ENCODE measurements around the gene SMARCAL1. TPM values are rescaled to one million over a fixed set of nuclear protein-coding genes. Genes with fewer than 3 reads are reported as not detected.

SMARCAL1 gene
- total and polyA plus RNA-seq, 2 of the 13 experiments (the other 11 are each of a cell fraction or from before 2014, with no cell fraction given), result 12.7 to 21.3 TPM

- TF ChIP-seq AHDC1 (CRISPR knock-in tag; IDR thresholded peaks at IDR 0.05; ENCODE audit: borderline replicate concordance) (peak; percentile 53), ZNF432 (CRISPR knock-in tag; IDR thresholded peaks at IDR 0.05; ENCODE audit: borderline replicate concordance) (peak; percentile 42; the same call in 1 of the 2 replicates), ZNF850 (CRISPR knock-in tag; conservative IDR thresholded peaks at IDR 0.05) (peak; percentile 96; the same call in 1 of the 2 replicates), ARID2 (CRISPR knock-in tag; IDR thresholded peaks at IDR 0.05; ENCODE audit: borderline replicate concordance) (peak; percentile 94), ZFP36 (IDR thresholded peaks at IDR 0.05; ENCODE audit: borderline replicate concordance, low read depth, low read length, partially characterized antibody) (peak; percentile 46), DMTF1 (CRISPR knock-in tag; IDR thresholded peaks at IDR 0.05) (peak; percentile 94), ZNF430 (CRISPR knock-in tag; IDR thresholded peaks at IDR 0.05) (peak; percentile 94), ZNF17 (CRISPR knock-in tag; IDR thresholded peaks at IDR 0.05) (peak; percentile 20; the same call in 1 of the 2 replicates), HCFC1 (IDR thresholded peaks at IDR 0.05; ENCODE audit: low read depth, low read length) (peak; percentile 68), ZNF605 (CRISPR knock-in tag; IDR thresholded peaks at IDR 0.05) (peak; percentile 99), KLF11 (CRISPR knock-in tag; IDR thresholded peaks at IDR 0.05) (peak; percentile 89), ZNF317 (CRISPR knock-in tag; IDR thresholded peaks at IDR 0.05) (peak; percentile 91), ZNF264 (CRISPR knock-in tag; IDR thresholded peaks at IDR 0.05) (no peak; the same call in 1 of the 2 replicates), SMAD3 (CRISPR knock-in tag; IDR thresholded peaks at IDR 0.05) (peak; percentile 98), PTBP1 (IDR thresholded peaks at IDR 0.05; ENCODE audit: low read depth, low read length, poor library complexity, severe bottlenecking) (peak; percentile 83), TFDP2 (CRISPR knock-in tag; IDR thresholded peaks at IDR 0.05) (peak; percentile 81), CAMTA2 (CRISPR knock-in tag; IDR thresholded peaks at IDR 0.05; ENCODE audit: borderline replicate concordance) (peak; percentile 91), MIXL1 (CRISPR knock-in tag; IDR thresholded peaks at IDR 0.05) (peak; percentile 82; the same call in 1 of the 2 replicates), FOXO1 (CRISPR knock-in tag; IDR thresholded peaks at IDR 0.05) (peak; percentile 69; the same call in 1 of the 2 replicates), NCOA2 (CRISPR knock-in tag; IDR thresholded peaks at IDR 0.05) (peak; percentile 66)
These were observed 86.4 kb downstream of the SMARCAL1 start, which contains the start of gene RPL37A (continued) for GRCh38 chr2:216498379-216499352.
